Activated T-cell treated with anti-CD3 and anti-CD28 coated beads, Interleukin-2, amount 50 U/mL, for 72 hours (primary cell): Measurements from ENCODE around the gene MR1. TPM values are rescaled to one million over a fixed set of nuclear protein-coding genes. Genes with fewer than 3 reads are reported as not detected.

ENCODE experiments used
- ATAC-seq, 2 donors: fragments of 150-1000 bp; cut with Tn5 transposase; replicated peaks in 1 of 2; 2 replicates each; pipeline ENCODE4 v1.10.0; 2021; ENCODE audit warnings: moderate library complexity in 2 of 2, mild to moderate bottlenecking in 1 of 2
- DNase-seq, 2 donors: peaks; one replicate each; pipeline ENCODE4 v3.0.0; 2021 to 2022; ENCODE audit warnings: mixed read lengths in 1 of 2
- H3K27ac Mint-ChIP-seq: one replicate; pipeline ENCODE4 v1.8.0; 2022; ENCODE audit warnings: mild to moderate bottlenecking, moderate library complexity, mixed read lengths
- H3K27me3 Mint-ChIP-seq: one replicate; pipeline ENCODE4 v1.8.0; 2022; ENCODE audit warnings: low read depth, mixed read lengths
- H3K36me3 Mint-ChIP-seq, 2 donors: one replicate each; pipeline ENCODE4 v1.8.0; 2022; ENCODE audit warnings: mixed read lengths in 2 of 2, mild to moderate bottlenecking in 1 of 2; ENCODE audit not compliant: insufficient read depth in 2 of 2
- H3K4me1 Mint-ChIP-seq: one replicate; pipeline ENCODE4 v1.8.0; 2022; ENCODE audit warnings: low read depth, mixed read lengths
- H3K4me3 Mint-ChIP-seq, 2 donors: one replicate each; pipeline ENCODE4 v1.8.0; 2022; ENCODE audit warnings: mild to moderate bottlenecking in 2 of 2, mixed read lengths in 2 of 2, moderate library complexity in 2 of 2
- H3K9me3 Mint-ChIP-seq, 2 donors: one replicate each; pipeline ENCODE4 v1.8.0; 2022; ENCODE audit warnings: mixed read lengths in 2 of 2
- total RNA-seq, 2 donors: library from RNA; stranded (reverse); gene quantifications; one replicate each; pipeline ENCODE4 v1.2.3, GENCODE V29; 2022

The MR1 gene
- 10 to 100 TPM; 48.9 to 49.9 TPM for total RNA-seq

- peaks cover 5 to 10% of the 10 kb centered on the region in 2 donors for H3K36me3 Mint-ChIP-seq
- DNase-seq (peak; percentile 49 to 54), ATAC-seq (peak; percentile 95 to 98)
Observed at GRCh38 chr1:181033799-181034451, at the start of gene MR1. TSS of gene MR1 (plus strand) at chr1:181033983. CDS start at chr1:181034008, 25 bp downstream.

GRCh38 chr1:180988253-180988752, 45.5 kb upstream of the MR1 start:
- Mint-ChIP-seq H3K4me3 (no peak overlapping the region), H3K4me1 (peaks cover 2% of the 10 kb centered on the region), H3K36me3 (peaks cover 17 to 31% of the 10 kb centered on the region in 2 donors), H3K27me3 (no peaks in the 10 kb centered on the region), H3K27ac (no peak overlapping the region), H3K9me3 (no peaks in the 10 kb centered on the region)
- DNase-seq (no peak), ATAC-seq (no peak)

More at GRCh38 chr1:181033799-181034451, at the start of gene MR1:
- Mint-ChIP-seq H3K9me3 (no peaks in the 10 kb centered on the region), H3K4me3 (peak within 1 kb of the TSS; percentile 94 to 100), H3K27ac (peak within 1 kb of the TSS; percentile 100), H3K4me1 (peaks cover 62% of the 10 kb centered on the region), H3K27me3 (no peaks in the 10 kb centered on the region)

- ATAC-seq = peak; percentile 98 to 99
- Mint-ChIP-seq H3K9me3 (no peaks in the 10 kb centered on the region), H3K36me3 (peaks cover 5 to 17% of the 10 kb centered on the region in 2 donors), H3K4me1 (peaks cover 6% of the 10 kb centered on the region), H3K27me3 (no peaks in the 10 kb centered on the region), H3K27ac (peak overlapping the region; percentile 22), H3K4me3 (no peak overlapping the region)
- DNase-seq = peak; percentile 34 to 35
Observed at GRCh38 chr1:180994262-180994661, 39.5 kb upstream of the MR1 start.

- peaks cover 10 to 21% of the 10 kb centered on the region in 2 donors for H3K36me3 Mint-ChIP-seq
- no peaks in the 10 kb centered on the region for H3K9me3 Mint-ChIP-seq
- H3K27ac Mint-ChIP-seq = no peak overlapping the region
- ATAC-seq = no peak
- H3K4me1 Mint-ChIP-seq = peaks cover 6% of the 10 kb centered on the region
- no peak for DNase-seq
- H3K4me3 Mint-ChIP-seq = no peak overlapping the region
- H3K27me3 Mint-ChIP-seq = no peaks in the 10 kb centered on the region
Observed at GRCh38 chr1:180997843-180998504, 35.8 kb upstream of the MR1 start.

GRCh38 chr1:181001091-181001780, 32.5 kb upstream of the MR1 start:
- Mint-ChIP-seq H3K9me3 (no peaks in the 10 kb centered on the region), H3K36me3 (peaks cover 12 to 36% of the 10 kb centered on the region in 2 donors), H3K4me3 (no peak overlapping the region), H3K27ac (no peak overlapping the region), H3K4me1 (no peaks in the 10 kb centered on the region), H3K27me3 (no peaks in the 10 kb centered on the region)
- ATAC-seq (no peak), DNase-seq (no peak)

GRCh38 chr1:181002582-181003172, 31.1 kb upstream of the MR1 start:
- Mint-ChIP-seq H3K27ac (no peak overlapping the region), H3K9me3 (no peaks in the 10 kb centered on the region), H3K4me1 (no peaks in the 10 kb centered on the region), H3K4me3 (no peak overlapping the region), H3K36me3 (peaks cover 14 to 36% of the 10 kb centered on the region in 2 donors), H3K27me3 (no peaks in the 10 kb centered on the region)
- no peak for ATAC-seq
- no peak for DNase-seq

GRCh38 chr1:181010789-181011188, 23.0 kb upstream of the MR1 start:
- H3K9me3 Mint-ChIP-seq = no peaks in the 10 kb centered on the region

GRCh38 chr1:181011301-181012202, 22.2 kb upstream of the MR1 start:
- H3K36me3 Mint-ChIP-seq = peaks cover 2 to 11% of the 10 kb centered on the region in 2 donors
- no peaks in the 10 kb centered on the region for H3K9me3 Mint-ChIP-seq
- ATAC-seq (no peak), DNase-seq (no peak)
- no peaks in the 10 kb centered on the region for H3K27me3 Mint-ChIP-seq
- H3K4me3 Mint-ChIP-seq = no peak overlapping the region
- no peak overlapping the region for H3K27ac Mint-ChIP-seq
- peaks cover 31% of the 10 kb centered on the region for H3K4me1 Mint-ChIP-seq

More at GRCh38 chr1:181010789-181011188, 23.0 kb upstream of the MR1 start:
- ATAC-seq = no peak
- H3K27me3 Mint-ChIP-seq = no peaks in the 10 kb centered on the region
- H3K4me3 Mint-ChIP-seq = no peak overlapping the region
- H3K27ac Mint-ChIP-seq = no peak overlapping the region
- H3K36me3 Mint-ChIP-seq = peaks cover 4 to 11% of the 10 kb centered on the region in 2 donors
- peaks cover 31% of the 10 kb centered on the region for H3K4me1 Mint-ChIP-seq
- DNase-seq = no peak

- H3K27ac Mint-ChIP-seq = no peak overlapping the region
- peaks cover 31% of the 10 kb centered on the region for H3K4me1 Mint-ChIP-seq
- no peaks in the 10 kb centered on the region for H3K9me3 Mint-ChIP-seq
- no peak for DNase-seq
- no peak overlapping the region for H3K4me3 Mint-ChIP-seq
- H3K36me3 Mint-ChIP-seq = peaks cover 2 to 12% of the 10 kb centered on the region in 2 donors
- ATAC-seq = no peak
- H3K27me3 Mint-ChIP-seq = no peaks in the 10 kb centered on the region
Observed at GRCh38 chr1:181012203-181012745, 21.5 kb upstream of the MR1 start.

- ATAC-seq (no peak), DNase-seq (peak in 1 of 2 donors; percentile 6)
Observed at GRCh38 chr1:181013144-181013543, 20.6 kb upstream of the MR1 start.

GRCh38 chr1:181014477-181015250, 19.1 kb upstream of the MR1 start:
- ATAC-seq (peak; percentile 84 to 86), DNase-seq (peak; percentile 37 to 50)
- peaks cover 34% of the 10 kb centered on the region for H3K4me1 Mint-ChIP-seq
- no peak overlapping the region for H3K27ac Mint-ChIP-seq
- no peaks in the 10 kb centered on the region for H3K9me3 Mint-ChIP-seq
- no peak overlapping the region for H3K4me3 Mint-ChIP-seq
- H3K36me3 Mint-ChIP-seq = peaks cover 3 to 19% of the 10 kb centered on the region in 2 donors
- H3K27me3 Mint-ChIP-seq = no peaks in the 10 kb centered on the region

More at GRCh38 chr1:181013144-181013543, 20.6 kb upstream of the MR1 start:
- peaks cover 2 to 16% of the 10 kb centered on the region in 2 donors for H3K36me3 Mint-ChIP-seq
- H3K27ac Mint-ChIP-seq = peak overlapping the region; percentile 36
- no peaks in the 10 kb centered on the region for H3K9me3 Mint-ChIP-seq
- H3K4me1 Mint-ChIP-seq = peaks cover 31% of the 10 kb centered on the region
- peak overlapping the region in 1 of 2 donors; percentile 13 for H3K4me3 Mint-ChIP-seq
- no peaks in the 10 kb centered on the region for H3K27me3 Mint-ChIP-seq
